ENCODE measurements around the gene CDR2L.

DNA sequence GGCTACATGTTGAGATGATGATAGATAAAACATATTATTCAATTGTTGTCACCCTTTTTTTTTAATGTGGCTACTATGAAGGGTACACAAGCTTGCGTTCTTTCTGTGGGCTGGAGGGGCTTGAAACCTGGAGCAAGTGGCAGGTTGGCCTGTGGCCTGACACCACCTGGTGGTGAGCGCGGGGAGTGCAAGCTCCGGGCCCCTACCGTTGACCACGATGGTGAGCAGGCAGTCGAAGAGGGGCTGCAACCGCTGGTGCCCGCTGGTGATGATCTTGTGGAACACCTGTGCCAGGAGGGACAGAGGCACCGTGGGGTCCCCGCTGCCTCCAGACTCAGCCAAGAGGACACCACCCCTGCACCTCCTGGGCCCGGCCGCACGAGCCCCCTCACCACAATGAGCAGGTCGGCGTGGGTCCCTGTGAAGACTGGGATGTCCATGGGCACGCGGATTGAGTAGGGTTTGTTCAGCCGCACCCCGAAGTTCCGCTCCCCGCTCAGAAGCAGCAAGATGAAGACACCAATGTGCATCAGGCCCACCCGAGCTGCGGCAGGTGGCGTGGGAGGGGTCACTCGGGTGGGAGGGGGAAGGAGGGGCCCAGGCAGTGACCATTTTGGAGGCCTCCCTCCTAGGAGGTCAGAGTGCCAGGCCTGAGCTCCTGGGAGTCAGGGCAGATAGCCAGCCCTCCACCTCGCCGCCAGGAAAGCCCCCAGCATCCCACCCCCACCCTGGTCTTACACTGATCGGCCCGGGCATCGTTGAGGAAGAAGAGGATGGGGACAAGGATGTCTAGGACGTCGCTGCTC is 29.3 kb upstream of the CDR2L start:
- TF ChIP-seq, protein P1, sequence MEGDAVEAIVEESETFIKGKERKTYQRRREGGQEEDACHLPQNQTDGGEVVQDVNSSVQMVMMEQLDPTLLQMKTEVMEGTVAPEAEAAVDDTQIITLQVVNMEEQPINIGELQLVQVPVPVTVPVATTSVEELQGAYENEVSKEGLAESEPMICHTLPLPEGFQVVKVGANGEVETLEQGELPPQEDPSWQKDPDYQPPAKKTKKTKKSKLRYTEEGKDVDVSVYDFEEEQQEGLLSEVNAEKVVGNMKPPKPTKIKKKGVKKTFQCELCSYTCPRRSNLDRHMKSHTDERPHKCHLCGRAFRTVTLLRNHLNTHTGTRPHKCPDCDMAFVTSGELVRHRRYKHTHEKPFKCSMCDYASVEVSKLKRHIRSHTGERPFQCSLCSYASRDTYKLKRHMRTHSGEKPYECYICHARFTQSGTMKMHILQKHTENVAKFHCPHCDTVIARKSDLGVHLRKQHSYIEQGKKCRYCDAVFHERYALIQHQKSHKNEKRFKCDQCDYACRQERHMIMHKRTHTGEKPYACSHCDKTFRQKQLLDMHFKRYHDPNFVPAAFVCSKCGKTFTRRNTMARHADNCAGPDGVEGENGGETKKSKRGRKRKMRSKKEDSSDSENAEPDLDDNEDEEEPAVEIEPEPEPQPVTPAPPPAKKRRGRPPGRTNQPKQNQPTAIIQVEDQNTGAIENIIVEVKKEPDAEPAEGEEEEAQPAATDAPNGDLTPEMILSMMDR (IDR thresholded peaks at IDR 0.05): peak; percentile 74 to 82 (median 80)
- no peak for TF ChIP-seq EP300 (IDR thresholded peaks at IDR 0.05)

Measured in ovary (tissue), 3 donors.